Osteocyte (in vitro differentiated cells): Measurements from ENCODE around the gene HSD17B3. TPM values are rescaled to one million over a fixed set of nuclear protein-coding genes. Genes with fewer than 3 reads are reported as not detected.
"Not testable (repeated sequence)": the region's sequence is repeated elsewhere in the genome, so short reads cannot be mapped to it uniquely, and the experiment has no call there.

Source experiments
- DNase-seq: peaks from one replicate; pipeline ENCODE4 v3.0.0; 2021; ENCODE audit warnings: mixed read lengths; ENCODE audit not compliant: unreplicated experiment; ENCODE audit errors: extremely low spot score
- H3K27ac Mint-ChIP-seq: one replicate; pipeline ENCODE4 v1.8.0; 2021; ENCODE audit warnings: mild to moderate bottlenecking, mixed read lengths; ENCODE audit not compliant: unreplicated experiment
- H3K27me3 Mint-ChIP-seq: one replicate; pipeline ENCODE4 v1.8.0; 2021; ENCODE audit warnings: mixed read lengths; ENCODE audit not compliant: unreplicated experiment
- H3K36me3 Mint-ChIP-seq: one replicate; pipeline ENCODE4 v1.8.0; 2021; ENCODE audit warnings: mixed read lengths; ENCODE audit not compliant: unreplicated experiment
- H3K4me1 Mint-ChIP-seq: one replicate; pipeline ENCODE4 v1.8.0; 2021; ENCODE audit warnings: mixed read lengths; ENCODE audit not compliant: unreplicated experiment
- H3K4me3 Mint-ChIP-seq: one replicate; pipeline ENCODE4 v1.8.0; 2021; ENCODE audit warnings: mild to moderate bottlenecking, moderate library complexity, mixed read lengths; ENCODE audit not compliant: unreplicated experiment
- H3K9me3 Mint-ChIP-seq: one replicate; pipeline ENCODE4 v1.8.0; 2021; ENCODE audit warnings: mixed read lengths; ENCODE audit not compliant: unreplicated experiment
- CTCF ChIP-seq: fragments of 200-600 bp; sonication (generic); IDR thresholded peaks from 2 replicates; pipeline ENCODE4 v1.5.0; 2021; ENCODE audit warnings: antibody characterized with exemption, mild to moderate bottlenecking, moderate library complexity
- total RNA-seq: library from RNA; stranded (reverse); gene quantifications from 2 replicates; pipeline ENCODE4 v1.2.1, GENCODE V29; 2021

HSD17B3 gene
- total RNA-seq, 1 donor from 2014 or later = not detected

- DNase-seq = no peak
- Mint-ChIP-seq H3K4me1 (no peaks in the 10 kb centered on the region), H3K9me3 (no peaks in the 10 kb centered on the region), H3K36me3 (peaks cover 4% of the 10 kb centered on the region), H3K4me3 (no peak overlapping the region), H3K27ac (no peak overlapping the region), H3K27me3 (no peaks in the 10 kb centered on the region)
- TF ChIP-seq CTCF = no peak
Measured at GRCh38 chr9:96331236-96331947, 29.4 kb upstream of the HSD17B3 start.

GRCh38 chr9:96327694-96328352 is 25.8 kb upstream of the HSD17B3 start:
- no peak overlapping the region for H3K4me3 Mint-ChIP-seq
- H3K4me1 Mint-ChIP-seq = no peaks in the 10 kb centered on the region
- peak; percentile 85 for TF ChIP-seq CTCF
- H3K9me3 Mint-ChIP-seq = no peaks in the 10 kb centered on the region
- no peaks in the 10 kb centered on the region for H3K27me3 Mint-ChIP-seq
- H3K36me3 Mint-ChIP-seq = peaks cover 4% of the 10 kb centered on the region
- no peak overlapping the region for H3K27ac Mint-ChIP-seq
- DNase-seq = no peak

- Mint-ChIP-seq H3K4me3 (no peak overlapping the region), H3K27ac (no peak overlapping the region), H3K4me1 (no peaks in the 10 kb centered on the region), H3K36me3 (peaks cover 7% of the 10 kb centered on the region), H3K9me3 (no peaks in the 10 kb centered on the region), H3K27me3 (no peaks in the 10 kb centered on the region)
- TF ChIP-seq CTCF = no peak
- DNase-seq = no peak
Measured at GRCh38 chr9:96323169-96323568, 21.2 kb upstream of the HSD17B3 start.

GRCh38 chr9:96322736-96323135 is 20.8 kb upstream of the HSD17B3 start:
- H3K4me1 Mint-ChIP-seq, H3K27ac Mint-ChIP-seq, H3K4me3 Mint-ChIP-seq, H3K36me3 Mint-ChIP-seq, H3K27me3 Mint-ChIP-seq, H3K9me3 Mint-ChIP-seq, DNase-seq: not testable (repeated sequence)

- not testable (repeated sequence) for H3K27me3 Mint-ChIP-seq, H3K4me1 Mint-ChIP-seq, H3K36me3 Mint-ChIP-seq, H3K4me3 Mint-ChIP-seq, H3K9me3 Mint-ChIP-seq, DNase-seq, H3K27ac Mint-ChIP-seq
Measured at GRCh38 chr9:96322210-96322609, 20.2 kb upstream of the HSD17B3 start.

GRCh38 chr9:96321515-96321914 is 19.5 kb upstream of the HSD17B3 start:
- H3K27me3 Mint-ChIP-seq = no peaks in the 10 kb centered on the region
- peaks cover 2% of the 10 kb centered on the region for H3K4me1 Mint-ChIP-seq
- no peak for TF ChIP-seq CTCF
- no peak overlapping the region for H3K4me3 Mint-ChIP-seq
- peaks cover 3% of the 10 kb centered on the region for H3K36me3 Mint-ChIP-seq
- H3K9me3 Mint-ChIP-seq = no peaks in the 10 kb centered on the region
- DNase-seq = no peak
- no peak overlapping the region for H3K27ac Mint-ChIP-seq
